Measurements from ENCODE around the gene RTEL1. TPM values are rescaled to one million over a fixed set of nuclear protein-coding genes. Genes with fewer than 3 reads are reported as not detected.

The RTEL1 gene
- total RNA-seq, 1 experiment from 2014 or later = 58.0 TPM

DNA sequence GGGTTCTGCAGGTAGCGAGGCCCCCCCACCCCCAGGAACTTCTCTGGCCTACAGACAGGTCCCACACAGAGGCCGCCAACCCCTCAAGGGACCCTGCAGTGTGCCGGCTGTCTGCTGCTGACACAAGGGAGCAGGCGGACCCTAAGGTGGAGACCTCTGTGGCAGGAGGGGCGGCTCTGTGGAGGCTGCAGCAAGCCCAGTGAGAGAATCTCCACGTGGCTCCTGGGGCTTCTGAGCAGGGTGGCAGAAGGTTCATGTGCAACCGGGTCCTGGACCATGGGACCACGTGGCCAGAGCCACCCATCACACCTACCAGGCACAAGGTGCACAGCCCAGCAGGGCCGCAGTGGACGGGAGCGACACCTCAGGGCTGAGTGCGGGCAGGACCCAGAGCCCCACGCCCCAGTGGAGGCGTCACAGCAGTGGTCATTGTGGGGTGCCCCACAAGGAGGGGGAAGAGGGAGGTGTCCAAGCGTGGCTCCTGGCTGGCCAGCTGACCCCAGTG lies 45.4 kb downstream of the RTEL1 start:
- Histone ChIP-seq H3K9me2 (ENCODE audit: insufficient read depth) (no peaks in the 10 kb centered on the region), H3K4me1 (ENCODE audit: control insufficient read depth in 1 of 2, insufficient read depth in 2 of 2, low read length in 2 of 2) (peaks cover 21 to 56% of the 10 kb centered on the region in 2 experiments), H3K36me3 (ENCODE audit: control insufficient read depth in 1 of 2, insufficient read depth in 2 of 2, low read length in 2 of 2) (peaks cover 7 to 25% of the 10 kb centered on the region in 2 experiments; a peak in 3 of 4 replicates), H3K9me3 (ENCODE audit: control insufficient read depth in 1 of 2, insufficient read depth in 1 of 2, low read depth in 1 of 2, low read length in 2 of 2) (no peaks in the 10 kb centered on the region), H3K79me2 (ENCODE audit: insufficient read depth, low read length) (peaks cover 35% of the 10 kb centered on the region), H3K9ac (ENCODE audit: low read length) (no peak overlapping the region), H4K20me1 (ENCODE audit: insufficient read depth) (no peaks in the 10 kb centered on the region), H3K4me2 (ENCODE audit: low read length) (no peak overlapping the region), H3K27me3 (ENCODE audit: insufficient read depth, low read length) (no peaks in the 10 kb centered on the region), H3K4me3 (replicated peaks in 1 of 2; ENCODE audit: low read depth in 1 of 2, low read length in 2 of 2) (no peak overlapping the region), H3K27ac (ENCODE audit: low read depth, low read length) (no peak overlapping the region; the same call in 1 of the 2 replicates), H2AFZ (ENCODE audit: low read depth, low read length, poor library complexity, severe bottlenecking) (no peak overlapping the region)
- no peak for TF ChIP-seq FOSL1 (IDR thresholded peaks at IDR 0.05; ENCODE audit: low read depth)
- TF ChIP-seq EGR1 (IDR thresholded peaks at IDR 0.05; ENCODE audit: low read depth) = no peak
- TF ChIP-seq POLR2AphosphoS5 (IDR thresholded peaks at IDR 0.05; ENCODE audit: low read depth, low read length) = no peak
- TF ChIP-seq, protein P1, sequence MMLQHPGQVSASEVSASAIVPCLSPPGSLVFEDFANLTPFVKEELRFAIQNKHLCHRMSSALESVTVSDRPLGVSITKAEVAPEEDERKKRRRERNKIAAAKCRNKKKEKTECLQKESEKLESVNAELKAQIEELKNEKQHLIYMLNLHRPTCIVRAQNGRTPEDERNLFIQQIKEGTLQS (IDR thresholded peaks at IDR 0.05) = no peak
- TF ChIP-seq CBX3 (IDR thresholded peaks at IDR 0.05; ENCODE audit: low read depth) = no peak
- TF ChIP-seq, protein P2, sequence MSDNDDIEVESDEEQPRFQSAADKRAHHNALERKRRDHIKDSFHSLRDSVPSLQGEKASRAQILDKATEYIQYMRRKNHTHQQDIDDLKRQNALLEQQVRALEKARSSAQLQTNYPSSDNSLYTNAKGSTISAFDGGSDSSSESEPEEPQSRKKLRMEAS (IDR thresholded peaks at IDR 0.05) = no peak
- TF ChIP-seq, protein P3, sequence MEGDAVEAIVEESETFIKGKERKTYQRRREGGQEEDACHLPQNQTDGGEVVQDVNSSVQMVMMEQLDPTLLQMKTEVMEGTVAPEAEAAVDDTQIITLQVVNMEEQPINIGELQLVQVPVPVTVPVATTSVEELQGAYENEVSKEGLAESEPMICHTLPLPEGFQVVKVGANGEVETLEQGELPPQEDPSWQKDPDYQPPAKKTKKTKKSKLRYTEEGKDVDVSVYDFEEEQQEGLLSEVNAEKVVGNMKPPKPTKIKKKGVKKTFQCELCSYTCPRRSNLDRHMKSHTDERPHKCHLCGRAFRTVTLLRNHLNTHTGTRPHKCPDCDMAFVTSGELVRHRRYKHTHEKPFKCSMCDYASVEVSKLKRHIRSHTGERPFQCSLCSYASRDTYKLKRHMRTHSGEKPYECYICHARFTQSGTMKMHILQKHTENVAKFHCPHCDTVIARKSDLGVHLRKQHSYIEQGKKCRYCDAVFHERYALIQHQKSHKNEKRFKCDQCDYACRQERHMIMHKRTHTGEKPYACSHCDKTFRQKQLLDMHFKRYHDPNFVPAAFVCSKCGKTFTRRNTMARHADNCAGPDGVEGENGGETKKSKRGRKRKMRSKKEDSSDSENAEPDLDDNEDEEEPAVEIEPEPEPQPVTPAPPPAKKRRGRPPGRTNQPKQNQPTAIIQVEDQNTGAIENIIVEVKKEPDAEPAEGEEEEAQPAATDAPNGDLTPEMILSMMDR (IDR thresholded peaks at IDR 0.05 in 2 of 3, conservative IDR thresholded peaks at IDR 0.05 in 1 of 3; ENCODE audit: borderline replicate concordance in 1 of 3, insufficient read depth in 1 of 3, low read depth in 2 of 3, low read length in 2 of 3) = no peak
- TF ChIP-seq EZH2 (IDR thresholded peaks at IDR 0.05) = no peak
- no peak for TF ChIP-seq YY1 (IDR thresholded peaks at IDR 0.05; ENCODE audit: extremely low read depth, insufficient replicate concordance, low read depth, low read length)
- TF ChIP-seq SIN3A (IDR thresholded peaks at IDR 0.05; ENCODE audit: low read depth) = no peak
- TF ChIP-seq EZH2phosphoT487 (IDR thresholded peaks at IDR 0.05; ENCODE audit: borderline replicate concordance) = no peak
- TF ChIP-seq CEBPB (IDR thresholded peaks at IDR 0.05; ENCODE audit: low read depth) = no peak
- TF ChIP-seq JUND (IDR thresholded peaks at IDR 0.05) = no peak
- no peak for TF ChIP-seq ZNF274 (IDR thresholded peaks at IDR 0.05; ENCODE audit: low read depth, low read length)
- TF ChIP-seq SRF (IDR thresholded peaks at IDR 0.05; ENCODE audit: low read depth) = no peak
- DNase-seq (ENCODE audit: low read depth, low spot score) (no peak), ATAC-seq (no peak)
- CTCF ChIA-PET = no interaction called here
- intact Hi-C loops (cut with micrococcal nuclease) = loop anchor here (10.0 kb wide), 1 partner anchor 351 kb away; no protein-coding TSS in a partner anchor
- POLR2A ChIA-PET = no interaction called here
- RAD21 ChIA-PET (ENCODE audit: low non-redundant PET in 1 of 2, low total read pairs in 2 of 2, uncharacterized antibody in 2 of 2, unreplicated experiment in 2 of 2) = interaction anchor here in 1 of 2 experiments (0.6 kb wide), 1 partner anchor 163 kb away, joined by 9 read pairs; no protein-coding TSS in a partner anchor
- no TSS peak for BruUV-seq (replicated peaks)

Measured in HCT116 (cell line).